HEK293 (cell line): ENCODE results near the gene TRIM75.

ENCODE experiments used
- CTCF ChIA-PET: fragments of 350-600 bp; formaldehyde crosslinking; extraction: SDS; loops from one replicate; lab custom pipeline; 2021; ENCODE audit warnings: antibody characterized with exemption; lab: Yijun Ruan, JAX
- POLR2A ChIA-PET: fragments of 300-600 bp; formaldehyde crosslinking; extraction: SDS; loops from one replicate; lab custom pipeline; 2020; ENCODE audit warnings: antibody characterized with exemption, inconsistent platforms; lab: Yijun Ruan, JAX
- H3K27ac ChIP-seq: fragments of 200-500 bp; sonication (Bioruptor generic); 2 replicates; pipeline ENCODE4 v1.5.1; 2014; ENCODE audit warnings: low read depth, low read length, control low read depth, inconsistent platforms; ENCODE audit errors: extremely low read depth
- H3K36me3 ChIP-seq, 2 experiments: fragments of 200-500 bp in 1 of 2; sonication (Bioruptor generic) in 1 of 2; 1 replicate in 1 of 2; 2 replicates in 1 of 2; pipeline ENCODE4 v1.5.1; 2014 to 2017; ENCODE audit warnings: inconsistent platforms in 2 of 2, low read length in 2 of 2; ENCODE audit not compliant: control insufficient read depth in 2 of 2, insufficient read depth in 1 of 2
- H3K4me1 ChIP-seq: fragments of 200-500 bp; sonication (Bioruptor generic); 2 replicates; pipeline ENCODE4 v1.5.1; 2014; ENCODE audit warnings: mild to moderate bottlenecking, low read length, inconsistent platforms; ENCODE audit not compliant: control insufficient read depth, insufficient read depth
- H3K4me3 ChIP-seq: 2 replicates; pipeline ENCODE4 v1.5.1; 2011; ENCODE audit warnings: low read depth, mild to moderate bottlenecking, control low read depth, low read length, moderate library complexity
- H3K9me3 ChIP-seq: fragments of 200-500 bp; sonication (Bioruptor generic); 2 replicates; pipeline ENCODE4 v1.5.1; 2014; ENCODE audit warnings: low read depth, low read length, inconsistent platforms; ENCODE audit not compliant: control insufficient read depth, insufficient read depth
- HOXA7 ChIP-seq: sonication (generic); formaldehyde crosslinking; IDR thresholded peaks from 2 replicates; pipeline ENCODE4 v1.8.1; 2022; ENCODE audit warnings: missing genetic modification reagents, borderline replicate concordance
- MZF1 ChIP-seq: fragments of 450-650 bp; formaldehyde crosslinking; IDR thresholded peaks from 2 replicates; pipeline ENCODE4 v1.5.1; 2017; ENCODE audit warnings: missing biosample characterization, missing genetic modification characterization, borderline replicate concordance
- SP3 ChIP-seq: fragments of 450-650 bp; formaldehyde crosslinking; IDR thresholded peaks from 2 replicates; pipeline ENCODE4 v1.5.1; 2016; ENCODE audit warnings: missing biosample characterization, missing genetic modification characterization
- YY2 ChIP-seq: fragments of 450-650 bp; formaldehyde crosslinking; IDR thresholded peaks from 2 replicates; pipeline ENCODE4 v1.5.1; 2016; ENCODE audit warnings: missing biosample characterization, missing genetic modification characterization
- ZFHX2 ChIP-seq: fragments of 450-650 bp; formaldehyde crosslinking; conservative IDR thresholded peaks from 2 replicates; pipeline ENCODE4 v1.5.1; 2016; ENCODE audit warnings: missing biosample characterization, missing genetic modification characterization
- ZFP41 ChIP-seq: fragments of 450-650 bp; formaldehyde crosslinking; IDR thresholded peaks from 2 replicates; pipeline ENCODE4 v1.5.1; 2016; ENCODE audit warnings: missing biosample characterization, missing genetic modification characterization, borderline replicate concordance
- ZNF138 ChIP-seq: fragments of 450-650 bp; formaldehyde crosslinking; IDR thresholded peaks from 2 replicates; pipeline ENCODE4 v1.5.1; 2016; ENCODE audit warnings: missing biosample characterization, missing genetic modification characterization, borderline replicate concordance
- ZNF175 ChIP-seq: fragments of 450-650 bp; formaldehyde crosslinking; IDR thresholded peaks from 2 replicates; pipeline ENCODE4 v1.5.1; 2016; ENCODE audit warnings: missing biosample characterization, missing genetic modification characterization
- ZNF24 ChIP-seq: fragments of 450-650 bp; formaldehyde crosslinking; IDR thresholded peaks from 2 replicates; pipeline ENCODE4 v1.5.1; 2016; ENCODE audit warnings: missing biosample characterization, missing genetic modification characterization
- ZNF266 ChIP-seq: fragments of 450-650 bp; formaldehyde crosslinking; IDR thresholded peaks from 2 replicates; pipeline ENCODE4 v1.5.1; 2016; ENCODE audit warnings: missing biosample characterization, missing genetic modification characterization, low read depth
- ZNF354C ChIP-seq: fragments of 450-650 bp; formaldehyde crosslinking; IDR thresholded peaks from 2 replicates; pipeline ENCODE4 v1.5.1; 2016; ENCODE audit warnings: missing biosample characterization, missing genetic modification characterization, low read depth, borderline replicate concordance
- ZNF423 ChIP-seq: fragments of 450-650 bp; formaldehyde crosslinking; IDR thresholded peaks from 2 replicates; pipeline ENCODE4 v1.5.1; 2016; ENCODE audit warnings: missing biosample characterization, missing genetic modification characterization
- ZNF548 ChIP-seq: fragments of 450-650 bp; formaldehyde crosslinking; IDR thresholded peaks from 2 replicates; pipeline ENCODE4 v1.5.1; 2016; ENCODE audit warnings: missing biosample characterization, missing genetic modification characterization
- ZNF596 ChIP-seq: fragments of 450-650 bp; IDR thresholded peaks from 2 replicates; pipeline ENCODE4 v1.5.0; 2018; ENCODE audit warnings: missing biosample characterization, mild to moderate bottlenecking, missing genetic modification characterization, moderate library complexity
- ZNF660 ChIP-seq: fragments of 450-650 bp; IDR thresholded peaks from 2 replicates; pipeline ENCODE4 v1.5.1; 2018; ENCODE audit warnings: missing biosample characterization, mild to moderate bottlenecking, missing genetic modification characterization
- ZSCAN30 ChIP-seq: fragments of 450-650 bp; IDR thresholded peaks from 2 replicates; pipeline ENCODE4 v1.5.1; 2018; ENCODE audit warnings: missing biosample characterization, mild to moderate bottlenecking, missing genetic modification characterization, moderate library complexity
- TF ChIP-seq, protein P1 (sequence below): fragments of 450-650 bp; formaldehyde crosslinking; IDR thresholded peaks from 2 replicates; pipeline ENCODE4 v1.5.1; 2017; ENCODE audit warnings: missing biosample characterization, missing genetic modification characterization
- TF ChIP-seq, protein P2 (sequence below): fragments of 450-650 bp; formaldehyde crosslinking; IDR thresholded peaks from 2 replicates; pipeline ENCODE4 v1.5.1; 2016; ENCODE audit warnings: missing biosample characterization, missing genetic modification characterization
- TF ChIP-seq, protein P3 (sequence below): fragments of 450-650 bp; formaldehyde crosslinking; IDR thresholded peaks from 2 replicates; pipeline ENCODE4 v1.5.1; 2016; ENCODE audit warnings: missing biosample characterization, missing genetic modification characterization, borderline replicate concordance
- TF ChIP-seq, protein P4 (sequence below): fragments of 450-650 bp; formaldehyde crosslinking; IDR thresholded peaks from 2 replicates; pipeline ENCODE4 v1.5.1; 2016; ENCODE audit warnings: missing biosample characterization, missing genetic modification characterization

The TRIM75 gene

DNA sequence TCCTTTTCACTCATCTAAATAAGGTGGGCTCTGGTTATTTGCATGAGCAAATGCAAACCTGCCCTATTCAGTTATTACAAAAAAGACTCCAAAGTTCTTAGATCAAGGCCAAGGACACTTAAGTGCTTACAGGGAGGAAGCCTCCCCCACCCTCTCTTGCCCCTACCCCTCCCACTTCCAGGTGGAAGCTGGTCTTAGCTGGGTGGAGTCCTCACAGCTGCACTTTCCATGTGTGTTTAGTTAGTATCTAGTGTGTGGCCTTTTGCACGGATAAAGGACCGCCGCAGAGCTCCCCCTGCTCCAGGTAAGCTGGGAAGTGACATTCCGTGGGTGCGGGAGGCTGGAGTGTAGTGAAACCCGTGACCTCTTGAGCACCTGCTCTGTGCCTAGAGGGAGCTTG is at the start of gene TRIM75:
TSS of gene TRIM75 (plus strand) at position 222 of the 400 bp plus-strand sequence. CDS start 5,282 bp downstream, outside the sequence.
- H3K27ac ChIP-seq, result no peak within 1 kb of the TSS
- no peaks in the 10 kb centered on the region for H3K36me3 ChIP-seq
- H3K4me1 ChIP-seq, result no peaks in the 10 kb centered on the region
- H3K9me3 ChIP-seq, result no peaks in the 10 kb centered on the region
- no peak within 1 kb of the TSS for H3K4me3 ChIP-seq
- POLR2A ChIA-PET, result interaction anchor here (0.5 kb wide), 1 partner anchor 19 kb away, joined by 3 read pairs; no protein-coding TSS in a partner anchor
- CTCF ChIA-PET, result interaction anchor here (0.8 kb wide), 1 partner anchor 259 kb away, joined by 6 read pairs; no protein-coding TSS in a partner anchor
- TF ChIP-seq YY2 (tag by site-specific recombination) (no peak), ZNF138 (no peak), ZNF266 (tag by site-specific recombination) (no peak), HOXA7 (CRISPR knock-in tag) (no peak), ZSCAN30 (tag by site-specific recombination) (no peak), ZNF354C (tag by site-specific recombination) (no peak), ZNF175 (tag by site-specific recombination) (no peak), ZFHX2 (tag by site-specific recombination) (no peak), SP3 (tag by site-specific recombination) (no peak), ZNF596 (tag by site-specific recombination) (no peak), ZFP41 (no peak), MZF1 (tag by site-specific recombination) (no peak), ZNF548 (tag by site-specific recombination) (no peak), ZNF423 (tag by site-specific recombination) (no peak), ZNF660 (tag by site-specific recombination) (no peak), ZNF24 (no peak)
- TF ChIP-seq, protein P1, sequence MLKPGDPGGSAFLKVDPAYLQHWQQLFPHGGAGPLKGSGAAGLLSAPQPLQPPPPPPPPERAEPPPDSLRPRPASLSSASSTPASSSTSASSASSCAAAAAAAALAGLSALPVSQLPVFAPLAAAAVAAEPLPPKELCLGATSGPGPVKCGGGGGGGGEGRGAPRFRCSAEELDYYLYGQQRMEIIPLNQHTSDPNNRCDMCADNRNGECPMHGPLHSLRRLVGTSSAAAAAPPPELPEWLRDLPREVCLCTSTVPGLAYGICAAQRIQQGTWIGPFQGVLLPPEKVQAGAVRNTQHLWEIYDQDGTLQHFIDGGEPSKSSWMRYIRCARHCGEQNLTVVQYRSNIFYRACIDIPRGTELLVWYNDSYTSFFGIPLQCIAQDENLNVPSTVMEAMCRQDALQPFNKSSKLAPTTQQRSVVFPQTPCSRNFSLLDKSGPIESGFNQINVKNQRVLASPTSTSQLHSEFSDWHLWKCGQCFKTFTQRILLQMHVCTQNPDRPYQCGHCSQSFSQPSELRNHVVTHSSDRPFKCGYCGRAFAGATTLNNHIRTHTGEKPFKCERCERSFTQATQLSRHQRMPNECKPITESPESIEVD (tag by site-specific recombination), result no peak
- TF ChIP-seq, protein P2, sequence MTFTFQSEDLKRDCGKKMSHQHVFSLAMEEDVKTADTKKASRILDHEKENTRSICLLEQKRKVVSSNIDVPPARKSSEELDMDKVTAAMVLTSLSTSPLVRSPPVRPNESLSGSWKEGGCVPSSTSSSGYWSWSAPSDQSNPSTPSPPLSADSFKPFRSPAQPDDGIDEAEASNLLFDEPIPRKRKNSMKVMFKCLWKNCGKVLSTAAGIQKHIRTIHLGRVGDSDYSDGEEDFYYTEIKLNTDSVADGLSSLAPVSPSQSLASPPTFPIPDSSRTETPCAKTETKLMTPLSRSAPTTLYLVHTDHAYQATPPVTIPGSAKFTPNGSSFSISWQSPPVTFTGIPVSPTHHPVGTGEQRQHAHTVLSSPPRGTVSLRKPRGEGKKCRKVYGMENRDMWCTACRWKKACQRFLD (tag by site-specific recombination), result no peak
- TF ChIP-seq, protein P3, sequence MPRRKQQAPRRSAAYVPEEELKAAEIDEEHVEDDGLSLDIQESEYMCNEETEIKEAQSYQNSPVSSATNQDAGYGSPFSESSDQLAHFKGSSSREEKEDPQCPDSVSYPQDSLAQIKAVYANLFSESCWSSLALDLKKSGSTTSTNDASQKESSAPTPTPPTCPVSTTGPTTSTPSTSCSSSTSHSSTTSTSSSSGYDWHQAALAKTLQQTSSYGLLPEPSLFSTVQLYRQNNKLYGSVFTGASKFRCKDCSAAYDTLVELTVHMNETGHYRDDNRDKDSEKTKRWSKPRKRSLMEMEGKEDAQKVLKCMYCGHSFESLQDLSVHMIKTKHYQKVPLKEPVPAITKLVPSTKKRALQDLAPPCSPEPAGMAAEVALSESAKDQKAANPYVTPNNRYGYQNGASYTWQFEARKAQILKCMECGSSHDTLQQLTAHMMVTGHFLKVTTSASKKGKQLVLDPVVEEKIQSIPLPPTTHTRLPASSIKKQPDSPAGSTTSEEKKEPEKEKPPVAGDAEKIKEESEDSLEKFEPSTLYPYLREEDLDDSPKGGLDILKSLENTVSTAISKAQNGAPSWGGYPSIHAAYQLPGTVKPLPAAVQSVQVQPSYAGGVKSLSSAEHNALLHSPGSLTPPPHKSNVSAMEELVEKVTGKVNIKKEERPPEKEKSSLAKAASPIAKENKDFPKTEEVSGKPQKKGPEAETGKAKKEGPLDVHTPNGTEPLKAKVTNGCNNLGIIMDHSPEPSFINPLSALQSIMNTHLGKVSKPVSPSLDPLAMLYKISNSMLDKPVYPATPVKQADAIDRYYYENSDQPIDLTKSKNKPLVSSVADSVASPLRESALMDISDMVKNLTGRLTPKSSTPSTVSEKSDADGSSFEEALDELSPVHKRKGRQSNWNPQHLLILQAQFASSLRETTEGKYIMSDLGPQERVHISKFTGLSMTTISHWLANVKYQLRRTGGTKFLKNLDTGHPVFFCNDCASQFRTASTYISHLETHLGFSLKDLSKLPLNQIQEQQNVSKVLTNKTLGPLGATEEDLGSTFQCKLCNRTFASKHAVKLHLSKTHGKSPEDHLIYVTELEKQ, result no peak
- TF ChIP-seq, protein P4, sequence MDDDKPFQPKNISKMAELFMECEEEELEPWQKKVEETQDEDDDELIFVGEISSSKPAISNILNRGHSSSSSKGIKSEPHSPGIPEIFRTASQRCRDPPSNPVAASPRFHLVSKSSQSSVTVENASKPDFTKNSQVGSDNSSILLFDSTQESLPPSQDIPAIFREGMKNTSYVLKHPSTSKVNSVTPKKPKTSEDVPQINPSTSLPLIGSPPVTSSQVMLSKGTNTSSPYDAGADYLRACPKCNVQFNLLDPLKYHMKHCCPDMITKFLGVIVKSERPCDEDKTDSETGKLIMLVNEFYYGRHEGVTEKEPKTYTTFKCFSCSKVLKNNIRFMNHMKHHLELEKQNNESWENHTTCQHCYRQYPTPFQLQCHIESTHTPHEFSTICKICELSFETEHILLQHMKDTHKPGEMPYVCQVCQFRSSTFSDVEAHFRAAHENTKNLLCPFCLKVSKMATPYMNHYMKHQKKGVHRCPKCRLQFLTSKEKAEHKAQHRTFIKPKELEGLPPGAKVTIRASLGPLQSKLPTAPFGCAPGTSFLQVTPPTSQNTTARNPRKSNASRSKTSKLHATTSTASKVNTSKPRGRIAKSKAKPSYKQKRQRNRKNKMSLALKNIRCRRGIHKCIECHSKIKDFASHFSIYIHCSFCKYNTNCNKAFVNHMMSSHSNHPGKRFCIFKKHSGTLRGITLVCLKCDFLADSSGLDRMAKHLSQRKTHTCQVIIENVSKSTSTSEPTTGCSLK (tag by site-specific recombination), result no peak
